Endothelial cell of umbilical vein (primary cell): ENCODE measurements around the gene CGRRF1.

ENCODE experiments used
- EZH2 ChIP-seq: IDR thresholded peaks from 2 replicates; pipeline ENCODE4 v1.6.1; 2012; ENCODE audit warnings: borderline replicate concordance, low read depth, mild to moderate bottlenecking, moderate library complexity, low read length, inconsistent platforms; ENCODE audit not compliant: severe bottlenecking
- FOS ChIP-seq: IDR thresholded peaks from 2 replicates; pipeline ENCODE4 v1.6.1; 2011; ENCODE audit warnings: mild to moderate bottlenecking, low read length, moderate library complexity, borderline replicate concordance; ENCODE audit not compliant: insufficient read depth
- GATA2 ChIP-seq: IDR thresholded peaks from 2 replicates; pipeline ENCODE4 v1.7.0; 2011; ENCODE audit warnings: low read depth, mild to moderate bottlenecking, moderate library complexity, mixed read lengths, low read length; ENCODE audit not compliant: insufficient read length, insufficient read depth
- JUN ChIP-seq: IDR thresholded peaks from 2 replicates; pipeline ENCODE4 v1.6.1; 2011; ENCODE audit warnings: borderline replicate concordance, low read depth; ENCODE audit not compliant: insufficient read length, insufficient read depth
- MYC ChIP-seq: IDR thresholded peaks from one replicate; pipeline ENCODE4 v1.6.1; 2011; ENCODE audit warnings: mild to moderate bottlenecking, low read depth, low read length
- POLR2A ChIP-seq: IDR thresholded peaks from 2 replicates; pipeline ENCODE4 v1.6.1; 2012; ENCODE audit warnings: low read depth, mild to moderate bottlenecking, control low read depth, low read length
- POLR2AphosphoS5 ChIP-seq: IDR thresholded peaks from 2 replicates; pipeline ENCODE4 v1.6.1; 2012; ENCODE audit warnings: low read depth, mild to moderate bottlenecking, control low read depth, low read length, moderate library complexity; ENCODE audit not compliant: insufficient read depth
- TF ChIP-seq, protein P1 (sequence below), 2 donors: IDR thresholded peaks; 1 replicate in 1 of 2; 2 replicates in 1 of 2; pipeline ENCODE4 v1.5.1; 2011; ENCODE audit warnings: low read length in 2 of 2, mild to moderate bottlenecking in 2 of 2, moderate library complexity in 2 of 2, control low read depth in 1 of 2, inconsistent platforms in 1 of 2, low read depth in 1 of 2; ENCODE audit not compliant: insufficient read depth in 1 of 2; ENCODE audit errors: extremely low read depth in 1 of 2
- TF ChIP-seq, protein P2 (sequence below): IDR thresholded peaks from 2 replicates; pipeline ENCODE4 v1.6.1; 2011; ENCODE audit not compliant: insufficient read depth, insufficient read length

GRCh38 chr14:54550514-54550913, 40.8 kb downstream of the CGRRF1 start:
- TF ChIP-seq, protein P1, sequence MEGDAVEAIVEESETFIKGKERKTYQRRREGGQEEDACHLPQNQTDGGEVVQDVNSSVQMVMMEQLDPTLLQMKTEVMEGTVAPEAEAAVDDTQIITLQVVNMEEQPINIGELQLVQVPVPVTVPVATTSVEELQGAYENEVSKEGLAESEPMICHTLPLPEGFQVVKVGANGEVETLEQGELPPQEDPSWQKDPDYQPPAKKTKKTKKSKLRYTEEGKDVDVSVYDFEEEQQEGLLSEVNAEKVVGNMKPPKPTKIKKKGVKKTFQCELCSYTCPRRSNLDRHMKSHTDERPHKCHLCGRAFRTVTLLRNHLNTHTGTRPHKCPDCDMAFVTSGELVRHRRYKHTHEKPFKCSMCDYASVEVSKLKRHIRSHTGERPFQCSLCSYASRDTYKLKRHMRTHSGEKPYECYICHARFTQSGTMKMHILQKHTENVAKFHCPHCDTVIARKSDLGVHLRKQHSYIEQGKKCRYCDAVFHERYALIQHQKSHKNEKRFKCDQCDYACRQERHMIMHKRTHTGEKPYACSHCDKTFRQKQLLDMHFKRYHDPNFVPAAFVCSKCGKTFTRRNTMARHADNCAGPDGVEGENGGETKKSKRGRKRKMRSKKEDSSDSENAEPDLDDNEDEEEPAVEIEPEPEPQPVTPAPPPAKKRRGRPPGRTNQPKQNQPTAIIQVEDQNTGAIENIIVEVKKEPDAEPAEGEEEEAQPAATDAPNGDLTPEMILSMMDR (IDR thresholded peaks at IDR 0.05; ENCODE audit: extremely low read depth in 1 of 2, insufficient read depth in 1 of 2, low read depth in 1 of 2, low read length in 2 of 2) = no peak
- TF ChIP-seq POLR2AphosphoS5 (no peak), FOS (no peak), POLR2A (no peak), EZH2 (no peak), JUN (no peak), GATA2 (no peak), MYC (no peak)
- TF ChIP-seq, protein P2, sequence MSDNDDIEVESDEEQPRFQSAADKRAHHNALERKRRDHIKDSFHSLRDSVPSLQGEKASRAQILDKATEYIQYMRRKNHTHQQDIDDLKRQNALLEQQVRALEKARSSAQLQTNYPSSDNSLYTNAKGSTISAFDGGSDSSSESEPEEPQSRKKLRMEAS = no peak
